CD14-positive monocyte (primary cell): ENCODE data around the gene NFIC. TPM values are rescaled to one million over a fixed set of nuclear protein-coding genes. Genes with fewer than 3 reads are reported as not detected.

ENCODE experiments used
- DNase-seq, 3 donors: peaks; one replicate each; pipeline ENCODE4 v3.0.0-alpha.2; 2011 to 2022
- H2AFZ ChIP-seq: 2 replicates; pipeline ENCODE4 v1.6.0; 2012; ENCODE audit warnings: mild to moderate bottlenecking, low read depth, low read length, inconsistent platforms; ENCODE audit not compliant: insufficient read depth, poor library complexity, severe bottlenecking
- H3K27ac ChIP-seq, 2 donors: 1 replicate in 1 of 2; 2 replicates in 1 of 2; pipeline ENCODE4 v1.5.1; 2012 to 2013; ENCODE audit warnings: low read length in 2 of 2, control low read depth in 1 of 2, inconsistent platforms in 1 of 2, low read depth in 1 of 2, mild to moderate bottlenecking in 1 of 2
- H3K27me3 ChIP-seq, 2 donors: one replicate each; pipeline versions ENCODE4 v1.6.0 to v1.6.1; 2011 to 2013; ENCODE audit warnings: low read length in 2 of 2; ENCODE audit not compliant: control insufficient read depth in 2 of 2, insufficient read depth in 2 of 2
- H3K36me3 ChIP-seq, 2 donors: replicated peaks in 1 of 2; 1 replicate in 1 of 2; 2 replicates in 1 of 2; pipeline versions ENCODE4 v1.5.1 to v1.6.1; 2012 to 2013; ENCODE audit warnings: low read length in 2 of 2, control low read depth in 1 of 2, inconsistent platforms in 1 of 2, mild to moderate bottlenecking in 1 of 2; ENCODE audit not compliant: insufficient read depth in 2 of 2, control insufficient read depth in 1 of 2
- H3K4me1 ChIP-seq, 2 donors: 1 replicate in 1 of 2; 2 replicates in 1 of 2; pipeline versions ENCODE4 v1.5.1 to v1.6.1; 2012 to 2013; ENCODE audit warnings: low read length in 2 of 2, control low read depth in 1 of 2, inconsistent platforms in 1 of 2, mild to moderate bottlenecking in 1 of 2, moderate library complexity in 1 of 2; ENCODE audit not compliant: insufficient read depth in 2 of 2, control insufficient read depth in 1 of 2
- H3K4me2 ChIP-seq: replicated peaks from 2 replicates; pipeline ENCODE3; 2012; ENCODE audit warnings: low read length, moderate library complexity, mild to moderate bottlenecking; ENCODE audit not compliant: poor library complexity, severe bottlenecking; ENCODE audit errors: extremely low read depth
- H3K4me3 ChIP-seq, 3 experiments: fragments of 200-600 bp in 1 of 3; sonication (generic) in 1 of 3; replicated peaks in 1 of 3; 1 replicate in 2 of 3; 2 replicates in 1 of 3; pipeline ENCODE4 v1.5.1; 2011 to 2013; ENCODE audit warnings: low read length in 3 of 3, mild to moderate bottlenecking in 3 of 3, control low read depth in 2 of 3, low read depth in 2 of 3, inconsistent platforms in 1 of 3, moderate library complexity in 1 of 3
- H3K79me2 ChIP-seq: 2 replicates; pipeline ENCODE4 v1.6.0; 2012; ENCODE audit warnings: mild to moderate bottlenecking, control low read depth, inconsistent platforms, low read length, moderate library complexity; ENCODE audit not compliant: insufficient read depth
- H3K9ac ChIP-seq: 2 replicates; pipeline ENCODE4 v1.6.0; 2017; ENCODE audit warnings: low read length, mild to moderate bottlenecking; ENCODE audit not compliant: insufficient read depth, poor library complexity, severe bottlenecking
- H3K9me3 ChIP-seq, 2 donors: replicated peaks in 1 of 2; 1 replicate in 1 of 2; 2 replicates in 1 of 2; pipeline versions ENCODE4 v1.5.1 to v1.6.1; 2012 to 2013; ENCODE audit warnings: low read length in 2 of 2, control low read depth in 1 of 2; ENCODE audit not compliant: control insufficient read depth in 1 of 2, insufficient read depth in 1 of 2
- H4K20me1 ChIP-seq: 2 replicates; pipeline ENCODE4 v1.6.0; 2012; ENCODE audit warnings: mild to moderate bottlenecking, low read length, control low read depth, moderate library complexity; ENCODE audit not compliant: insufficient read depth
- H3K27ac Mint-ChIP-seq, 7 donors: one replicate each; pipeline ENCODE4 v1.8.0; 2020; ENCODE audit warnings: mild to moderate bottlenecking in 7 of 7, mixed read lengths in 7 of 7, moderate library complexity in 6 of 7, inconsistent platforms in 2 of 7
- H3K27me3 Mint-ChIP-seq, 3 donors: one replicate each; pipeline ENCODE4 v1.8.0; 2021 to 2022; ENCODE audit warnings: low read depth in 3 of 3, mild to moderate bottlenecking in 3 of 3, mixed read lengths in 3 of 3, moderate library complexity in 3 of 3, inconsistent platforms in 1 of 3
- H3K36me3 Mint-ChIP-seq, 2 donors: one replicate each; pipeline ENCODE4 v1.8.0; 2020; ENCODE audit warnings: mixed read lengths in 2 of 2, inconsistent platforms in 1 of 2, mild to moderate bottlenecking in 1 of 2
- H3K4me1 Mint-ChIP-seq: one replicate; pipeline ENCODE4 v1.8.0; 2020; ENCODE audit warnings: mild to moderate bottlenecking, mixed read lengths
- H3K4me3 Mint-ChIP-seq, 2 donors: one replicate each; pipeline ENCODE4 v1.8.0; 2020; ENCODE audit warnings: mild to moderate bottlenecking in 2 of 2, mixed read lengths in 2 of 2, moderate library complexity in 1 of 2
- H3K9me3 Mint-ChIP-seq, 7 donors: one replicate each; pipeline ENCODE4 v1.8.0; 2020 to 2022; ENCODE audit warnings: mixed read lengths in 7 of 7, mild to moderate bottlenecking in 6 of 7, moderate library complexity in 6 of 7, inconsistent platforms in 2 of 7
- CTCF ChIP-seq: fragments of 200-600 bp; IDR thresholded peaks from one replicate; pipeline ENCODE4 v1.8.0; 2022; ENCODE audit warnings: antibody characterized with exemption, mild to moderate bottlenecking
- WGBS: methylation state at CpG from one replicate; pipeline ENCODE4 v1.1.5; 2013; ENCODE audit warnings: missing lambda C conversion rate; ENCODE audit not compliant: insufficient coverage; 5-methylcytosine and 5-hydroxymethylcytosine counted together
- intact Hi-C, 2 donors: fragments of 100-400 bp; cut with micrococcal nuclease; formaldehyde crosslinking; loops; one replicate each; pipeline versions ENCODE4 v1.15.0 to v1.15.1; 2023
- polyA plus RNA-seq, 3 donors: library from polyadenylated mRNA; depleted of rRNA in 1 of 3; unstranded in 2 of 3; stranded (reverse) in 1 of 3; fragments of 300-500 nt in 2 of 3; fragments of >200 nt in 1 of 3; fragmentation: Illumina TruSeq in 2 of 3; gene quantifications; 1 replicate in 2 of 3; 2 replicates in 1 of 3; pipeline ENCODE4 v1.2.3, GENCODE V29; 2012 to 2021

Gene NFIC
- polyA plus RNA-seq, 3 donors: 7.0 to 13.8 (median 11.5) TPM

- Histone ChIP-seq H3K27ac (no peak overlapping the region), H3K9me3 (no peaks in the 10 kb centered on the region), H3K4me2 (no peak overlapping the region), H3K79me2 (peaks cover 80% of the 10 kb centered on the region), H3K4me3 (no peak overlapping the region), H3K27me3 (no peaks in the 10 kb centered on the region), H4K20me1 (peaks cover 67% of the 10 kb centered on the region), H3K4me1 (no peaks in the 10 kb centered on the region), H3K36me3 (peaks cover 17 to 55% of the 10 kb centered on the region in 2 donors), H3K9ac (no peak overlapping the region), H2AFZ (no peak overlapping the region)
- intact Hi-C loops: no loop called here
- Mint-ChIP-seq H3K27ac (peak overlapping the region in 1 of 7 donors; percentile 8), H3K36me3 (peaks cover 7 to 52% of the 10 kb centered on the region in 2 donors), H3K4me3 (no peak overlapping the region), H3K9me3 (no peaks in the 10 kb centered on the region), H3K27me3 (no peaks in the 10 kb centered on the region), H3K4me1 (no peaks in the 10 kb centered on the region)
- TF ChIP-seq CTCF: no peak
- no peak for DNase-seq
- whole genome bisulfite sequencing: no CpG with 5 or more reads among the region's 5 CpGs
Measured at GRCh38 chr19:3415695-3416094, 49.3 kb downstream of the NFIC start.

- Histone ChIP-seq H3K27ac (no peak overlapping the region), H4K20me1 (peaks cover 67% of the 10 kb centered on the region), H3K4me1 (no peaks in the 10 kb centered on the region), H3K79me2 (peaks cover 67% of the 10 kb centered on the region), H3K4me3 (no peak overlapping the region), H3K4me2 (no peak overlapping the region), H3K27me3 (no peaks in the 10 kb centered on the region), H2AFZ (no peak overlapping the region), H3K9ac (no peak overlapping the region), H3K9me3 (no peaks in the 10 kb centered on the region), H3K36me3 (peaks cover 24 to 37% of the 10 kb centered on the region in 2 donors)
- TF ChIP-seq CTCF: no peak
- no peaks in the 10 kb centered on the region for H3K27me3 Mint-ChIP-seq
- DNase-seq: no peak
- intact Hi-C loops: no loop called here
- 100% methylated on average over 2 of the region's 11 CpGs for WGBS
- peak overlapping the region in 2 of 7 donors; percentile 18 to 56 for H3K27ac Mint-ChIP-seq
- no peaks in the 10 kb centered on the region for H3K9me3 Mint-ChIP-seq
- no peak overlapping the region for H3K4me3 Mint-ChIP-seq
- peaks cover 8 to 46% of the 10 kb centered on the region in 2 donors for H3K36me3 Mint-ChIP-seq
- no peaks in the 10 kb centered on the region for H3K4me1 Mint-ChIP-seq
Measured at GRCh38 chr19:3420244-3420755, 53.9 kb downstream of the NFIC start.
